Natural killer cell (primary cell): ENCODE results near the gene NTN4. TPM values are rescaled to one million over a fixed set of nuclear protein-coding genes. Genes with fewer than 3 reads are reported as not detected.
"Not testable (repeated sequence)": the region's sequence is repeated elsewhere in the genome, so short reads cannot be mapped to it uniquely, and the experiment has no call there.

ENCODE experiments used
- ATAC-seq, 3 donors: fragments of 150-1000 bp in 2 of 3; fragments of 200-7000 bp in 1 of 3; cut with Tn5 transposase; 1 replicate in 1 of 3; 2 replicates in 2 of 3; pipeline ENCODE4 v1.10.0; 2021; ENCODE audit warnings: mild to moderate bottlenecking in 2 of 3, moderate library complexity in 2 of 3
- DNase-seq, 2 donors: peaks; one replicate each; pipeline versions ENCODE4 v3.0.0 to v3.0.0-alpha.2; 2013 to 2021; ENCODE audit warnings: mixed read lengths in 1 of 2
- H3K27ac ChIP-seq: one replicate; pipeline ENCODE4 v1.5.1; 2013; ENCODE audit warnings: mild to moderate bottlenecking, low read length
- H3K27me3 ChIP-seq: one replicate; pipeline ENCODE4 v1.6.1; 2013; ENCODE audit warnings: low read length; ENCODE audit not compliant: control insufficient read depth, insufficient read depth
- H3K36me3 ChIP-seq: one replicate; pipeline ENCODE4 v1.6.1; 2013; ENCODE audit warnings: low read length; ENCODE audit not compliant: control insufficient read depth, insufficient read depth
- H3K4me1 ChIP-seq: one replicate; pipeline ENCODE4 v1.6.1; 2013; ENCODE audit warnings: low read length; ENCODE audit not compliant: control insufficient read depth, insufficient read depth
- H3K4me3 ChIP-seq: one replicate; pipeline ENCODE4 v1.5.1; 2013; ENCODE audit warnings: low read length
- H3K9me3 ChIP-seq: one replicate; pipeline ENCODE4 v1.6.1; 2013; ENCODE audit warnings: low read length; ENCODE audit not compliant: control insufficient read depth, insufficient read depth
- H3K27ac Mint-ChIP-seq, 2 donors: one replicate each; pipeline ENCODE4 v1.8.0; 2022; ENCODE audit warnings: mild to moderate bottlenecking in 2 of 2, mixed read lengths in 2 of 2, moderate library complexity in 1 of 2
- H3K27me3 Mint-ChIP-seq, 2 donors: one replicate each; pipeline ENCODE4 v1.8.0; 2022; ENCODE audit warnings: low read depth in 2 of 2, mixed read lengths in 2 of 2
- H3K36me3 Mint-ChIP-seq: one replicate; pipeline ENCODE4 v1.8.0; 2022; ENCODE audit warnings: mixed read lengths
- H3K4me1 Mint-ChIP-seq, 2 donors: one replicate each; pipeline ENCODE4 v1.8.0; 2022; ENCODE audit warnings: mixed read lengths in 2 of 2
- H3K4me3 Mint-ChIP-seq: one replicate; pipeline ENCODE4 v1.8.0; 2022; ENCODE audit warnings: mild to moderate bottlenecking, moderate library complexity, mixed read lengths
- H3K9me3 Mint-ChIP-seq, 2 donors: one replicate each; pipeline ENCODE4 v1.8.0; 2022; ENCODE audit warnings: mixed read lengths in 2 of 2
- WGBS: methylation state at CpG from one replicate; pipeline ENCODE4 v1.1.7; 2013; ENCODE audit warnings: missing lambda C conversion rate; ENCODE audit not compliant: insufficient coverage; 5-methylcytosine and 5-hydroxymethylcytosine counted together
- intact Hi-C: fragments of 100-400 bp; cut with micrococcal nuclease; formaldehyde crosslinking; loops from one replicate; pipeline ENCODE4 v1.14.2; 2022
- total RNA-seq, 4 donors: library from RNA; stranded (reverse); fragments of 120-200 nt in 1 of 4; gene quantifications; one replicate each; pipeline versions ENCODE4 v1.2.3 to v1.2.4, GENCODE V29; 2013 to 2022
- TF ChIP-seq, protein P1 (sequence below): fragments of 200-600 bp; IDR thresholded peaks from one replicate; pipeline ENCODE4 v1.8.0; 2022; ENCODE audit warnings: antibody characterized with exemption

NTN4 gene
- total RNA-seq, 3 donors from 2014 or later (not counting 1 experiment from before 2014, with no cell fraction given), result 0.18 TPM; not detected in 2

DNA sequence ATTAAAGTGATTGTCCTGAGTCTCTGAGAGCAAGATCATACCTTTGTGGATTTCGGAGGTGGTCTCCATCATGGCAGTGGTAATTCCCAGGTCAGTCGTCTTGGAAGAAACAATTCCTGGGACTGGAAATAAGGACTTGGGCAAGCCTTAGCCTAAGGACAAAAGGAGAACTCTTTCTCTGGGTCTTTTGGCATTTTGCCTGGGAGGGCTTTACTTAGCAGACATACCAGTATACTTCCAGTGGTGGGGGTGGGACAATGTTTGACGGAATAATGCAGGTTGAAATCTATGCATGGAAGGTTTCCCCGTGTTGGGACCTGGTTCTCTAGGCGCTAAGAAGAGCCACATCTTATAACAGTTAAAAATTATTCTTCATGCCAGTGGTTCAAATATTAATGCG is 168.8 kb downstream of the NTN4 start:
- Histone ChIP-seq H3K36me3 (no peaks in the 10 kb centered on the region), H3K27ac (no peak overlapping the region), H3K4me3 (no peak overlapping the region), H3K4me1 (no peaks in the 10 kb centered on the region), H3K27me3 (no peaks in the 10 kb centered on the region), H3K9me3 (no peaks in the 10 kb centered on the region)
- TF ChIP-seq, protein P1, sequence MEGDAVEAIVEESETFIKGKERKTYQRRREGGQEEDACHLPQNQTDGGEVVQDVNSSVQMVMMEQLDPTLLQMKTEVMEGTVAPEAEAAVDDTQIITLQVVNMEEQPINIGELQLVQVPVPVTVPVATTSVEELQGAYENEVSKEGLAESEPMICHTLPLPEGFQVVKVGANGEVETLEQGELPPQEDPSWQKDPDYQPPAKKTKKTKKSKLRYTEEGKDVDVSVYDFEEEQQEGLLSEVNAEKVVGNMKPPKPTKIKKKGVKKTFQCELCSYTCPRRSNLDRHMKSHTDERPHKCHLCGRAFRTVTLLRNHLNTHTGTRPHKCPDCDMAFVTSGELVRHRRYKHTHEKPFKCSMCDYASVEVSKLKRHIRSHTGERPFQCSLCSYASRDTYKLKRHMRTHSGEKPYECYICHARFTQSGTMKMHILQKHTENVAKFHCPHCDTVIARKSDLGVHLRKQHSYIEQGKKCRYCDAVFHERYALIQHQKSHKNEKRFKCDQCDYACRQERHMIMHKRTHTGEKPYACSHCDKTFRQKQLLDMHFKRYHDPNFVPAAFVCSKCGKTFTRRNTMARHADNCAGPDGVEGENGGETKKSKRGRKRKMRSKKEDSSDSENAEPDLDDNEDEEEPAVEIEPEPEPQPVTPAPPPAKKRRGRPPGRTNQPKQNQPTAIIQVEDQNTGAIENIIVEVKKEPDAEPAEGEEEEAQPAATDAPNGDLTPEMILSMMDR, result no peak
- Mint-ChIP-seq H3K27me3 (peaks cover 0 to 4% of the 10 kb centered on the region in 2 donors), H3K4me3 (no peak overlapping the region), H3K9me3 (no peaks in the 10 kb centered on the region), H3K4me1 (no peaks in the 10 kb centered on the region), H3K27ac (no peak overlapping the region), H3K36me3 (no peaks in the 10 kb centered on the region)
- no peak for ATAC-seq
- intact Hi-C loops, result no loop called here
- WGBS, result 81% methylated on average over 5 of the region's 6 CpGs
- no peak for DNase-seq

DNA sequence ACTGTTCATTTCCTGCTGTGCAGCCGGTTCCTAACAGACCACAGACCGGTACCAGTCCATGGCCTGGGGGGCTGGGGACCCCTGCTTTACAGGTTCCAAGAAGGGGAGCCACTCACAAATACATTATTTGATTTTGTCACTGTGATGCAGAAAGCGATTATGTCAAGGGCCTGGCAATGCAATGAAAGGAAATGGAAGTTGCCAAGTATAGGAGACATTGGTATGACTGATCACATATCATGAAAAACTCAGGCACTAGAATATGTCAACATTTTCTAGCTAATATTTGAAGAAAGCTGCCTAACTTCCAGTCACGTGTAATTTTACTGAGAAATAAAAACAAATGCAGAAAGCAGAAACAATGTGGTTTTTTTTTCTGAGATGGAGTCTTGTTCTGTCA is 170.4 kb downstream of the NTN4 start:
- Mint-ChIP-seq H3K36me3 (no peaks in the 10 kb centered on the region), H3K4me1 (no peaks in the 10 kb centered on the region), H3K4me3 (no peak overlapping the region), H3K9me3 (no peaks in the 10 kb centered on the region), H3K27me3 (peaks cover 0 to 4% of the 10 kb centered on the region in 2 donors), H3K27ac (no peak overlapping the region)
- 87% methylated on average over 4 of the region's 4 CpGs for WGBS
- TF ChIP-seq, protein P1, result no peak
- no peak for ATAC-seq
- Histone ChIP-seq H3K36me3 (no peaks in the 10 kb centered on the region), H3K9me3 (no peaks in the 10 kb centered on the region), H3K4me1 (no peaks in the 10 kb centered on the region), H3K27ac (no peak overlapping the region), H3K4me3 (no peak overlapping the region), H3K27me3 (no peaks in the 10 kb centered on the region)
- intact Hi-C loops, result no loop called here
- no peak for DNase-seq

DNA sequence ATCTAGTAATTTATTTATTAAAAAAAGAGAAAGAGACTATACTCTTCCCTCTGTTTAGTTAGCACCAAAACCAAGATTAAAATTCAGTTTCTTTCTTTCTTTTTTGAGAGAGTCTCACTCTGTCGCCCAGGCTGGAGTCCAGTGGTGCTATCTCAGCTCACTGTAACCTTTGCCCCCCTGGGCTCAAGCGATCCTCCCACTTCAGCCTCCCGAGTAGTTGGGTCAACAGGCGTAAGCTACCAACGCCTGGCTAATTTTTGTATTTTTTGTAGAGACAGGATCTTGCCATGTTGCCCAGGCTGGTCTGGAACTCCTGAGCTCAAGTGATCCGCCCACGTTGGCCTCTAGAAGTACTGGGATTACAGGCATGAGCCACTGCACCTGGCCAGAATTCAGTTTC is 174.1 kb downstream of the NTN4 start:
- H3K27ac Mint-ChIP-seq, intact Hi-C loops, H3K4me1 Mint-ChIP-seq: not testable (repeated sequence)

DNA sequence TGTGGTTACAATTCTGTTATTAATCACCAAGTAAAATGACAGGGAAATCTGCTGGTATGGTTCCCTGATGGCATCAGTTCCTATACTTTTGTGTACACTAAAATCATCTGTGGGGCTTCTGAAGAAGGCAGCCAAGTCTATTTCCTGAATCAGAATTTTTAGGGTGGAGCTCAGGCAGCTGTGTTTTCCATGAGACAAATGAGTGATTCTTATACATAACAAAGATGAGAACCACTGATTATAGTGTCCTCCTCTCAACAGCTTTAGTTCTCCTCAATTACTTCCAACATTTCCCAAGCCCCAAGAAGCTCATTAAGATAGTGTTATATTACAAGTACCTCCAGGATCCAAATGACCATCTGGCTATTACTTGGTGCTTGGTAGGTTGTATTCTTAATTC is 174.8 kb downstream of the NTN4 start:
- Histone ChIP-seq H3K9me3 (no peaks in the 10 kb centered on the region), H3K4me1 (no peaks in the 10 kb centered on the region), H3K27me3 (no peaks in the 10 kb centered on the region), H3K27ac (no peak overlapping the region), H3K36me3 (no peaks in the 10 kb centered on the region), H3K4me3 (no peak overlapping the region)
- intact Hi-C loops, result no loop called here
- Mint-ChIP-seq H3K4me1 (no peaks in the 10 kb centered on the region), H3K9me3 (no peaks in the 10 kb centered on the region), H3K4me3 (no peak overlapping the region), H3K27me3 (peaks cover 0 to 4% of the 10 kb centered on the region in 2 donors), H3K36me3 (no peaks in the 10 kb centered on the region), H3K27ac (no peak overlapping the region)
- DNase-seq (no peak), ATAC-seq (no peak)
- TF ChIP-seq, protein P1, result no peak

More for the DNA sequence above, 174.1 kb downstream of the NTN4 start:
- not testable (repeated sequence) for H3K9me3 ChIP-seq, H3K27me3 ChIP-seq, H3K36me3 Mint-ChIP-seq, H3K9me3 Mint-ChIP-seq, H3K4me3 Mint-ChIP-seq, H3K4me1 ChIP-seq, H3K4me3 ChIP-seq, H3K36me3 ChIP-seq, ATAC-seq, H3K27ac ChIP-seq, H3K27me3 Mint-ChIP-seq, DNase-seq
- 93% methylated on average over 7 of the region's 7 CpGs for WGBS
